MM.1S (cell line): ENCODE data around the gene EGFL7.

Source experiments
- DNase-seq: peaks from one replicate; pipeline ENCODE4 v3.0.0-alpha.2; 2015
- H2AFZ ChIP-seq: fragments of 300-600 bp; sonication (generic); 2 replicates; pipeline ENCODE4 v1.6.0; 2016; ENCODE audit warnings: antibody characterized with exemption, low read length
- H3F3A ChIP-seq: fragments of 300-600 bp; sonication (generic); 2 replicates; pipeline ENCODE4 v1.6.1; 2016; ENCODE audit warnings: mild to moderate bottlenecking, antibody characterized with exemption, low read length, moderate library complexity, mixed read lengths; ENCODE audit not compliant: insufficient read depth
- H3K27ac ChIP-seq: fragments of 300-600 bp; sonication (generic); 2 replicates; pipeline ENCODE4 v1.5.1; 2016; ENCODE audit warnings: mild to moderate bottlenecking, low read length
- H3K27me3 ChIP-seq: fragments of 300-600 bp; sonication (generic); replicated peaks from 2 replicates; pipeline ENCODE4 v1.6.0; 2016; ENCODE audit warnings: low read length; ENCODE audit not compliant: insufficient read depth
- H3K36me3 ChIP-seq: fragments of 300-600 bp; sonication (generic); replicated peaks from 2 replicates; pipeline ENCODE4 v1.6.1; 2016; ENCODE audit warnings: mild to moderate bottlenecking, low read length, mixed read lengths; ENCODE audit not compliant: insufficient read depth
- H3K4me1 ChIP-seq: fragments of 300-600 bp; sonication (generic); 2 replicates; pipeline ENCODE4 v1.6.1; 2016; ENCODE audit warnings: low read length, mixed read lengths
- H3K4me2 ChIP-seq: fragments of 300-600 bp; sonication (generic); 2 replicates; pipeline ENCODE4 v1.6.0; 2016; ENCODE audit warnings: low read depth, low read length
- H3K4me3 ChIP-seq: fragments of 300-600 bp; sonication (generic); 2 replicates; pipeline ENCODE4 v1.5.1; 2016; ENCODE audit warnings: low read length, mixed read lengths
- H3K79me2 ChIP-seq: fragments of 300-600 bp; sonication (generic); 2 replicates; pipeline ENCODE4 v1.6.1; 2016; ENCODE audit warnings: mixed run types, low read length, mixed read lengths
- H3K9ac ChIP-seq: fragments of 300-600 bp; sonication (generic); 2 replicates; pipeline ENCODE4 v1.6.1; 2016; ENCODE audit warnings: low read length, mixed read lengths
- H3K9me2 ChIP-seq: fragments of 300-600 bp; sonication (generic); replicated peaks from 2 replicates; pipeline ENCODE4 v1.6.1; 2016; ENCODE audit warnings: mild to moderate bottlenecking, low read length, mixed read lengths; ENCODE audit not compliant: insufficient read depth
- H3K9me3 ChIP-seq: fragments of 300-600 bp; sonication (generic); replicated peaks from 2 replicates; pipeline ENCODE4 v1.6.1; 2016; ENCODE audit warnings: mild to moderate bottlenecking, low read length, mixed read lengths; ENCODE audit not compliant: insufficient read depth
- H4K20me1 ChIP-seq: fragments of 300-600 bp; sonication (generic); 2 replicates; pipeline ENCODE4 v1.6.1; 2016; ENCODE audit warnings: mild to moderate bottlenecking, low read length, moderate library complexity, mixed read lengths; ENCODE audit not compliant: insufficient read depth
- EZH2 ChIP-seq: fragments of 300-600 bp; sonication (generic); optimal IDR thresholded peaks from 2 replicates; pipeline ENCODE3; 2017; ENCODE audit warnings: low read depth, mild to moderate bottlenecking, antibody characterized with exemption, low read length, mixed read lengths
- EZH2phosphoT487 ChIP-seq: fragments of 300-600 bp; sonication (generic); IDR thresholded peaks from 2 replicates; pipeline ENCODE4 v1.6.1; 2018; ENCODE audit warnings: antibody characterized with exemption, low read length
- TF ChIP-seq, protein P1 (sequence below): fragments of 300-600 bp; sonication (generic); IDR thresholded peaks from 2 replicates; pipeline ENCODE4 v1.5.1; 2016; ENCODE audit warnings: antibody characterized with exemption, low read length, mixed read lengths

Gene EGFL7

DNA sequence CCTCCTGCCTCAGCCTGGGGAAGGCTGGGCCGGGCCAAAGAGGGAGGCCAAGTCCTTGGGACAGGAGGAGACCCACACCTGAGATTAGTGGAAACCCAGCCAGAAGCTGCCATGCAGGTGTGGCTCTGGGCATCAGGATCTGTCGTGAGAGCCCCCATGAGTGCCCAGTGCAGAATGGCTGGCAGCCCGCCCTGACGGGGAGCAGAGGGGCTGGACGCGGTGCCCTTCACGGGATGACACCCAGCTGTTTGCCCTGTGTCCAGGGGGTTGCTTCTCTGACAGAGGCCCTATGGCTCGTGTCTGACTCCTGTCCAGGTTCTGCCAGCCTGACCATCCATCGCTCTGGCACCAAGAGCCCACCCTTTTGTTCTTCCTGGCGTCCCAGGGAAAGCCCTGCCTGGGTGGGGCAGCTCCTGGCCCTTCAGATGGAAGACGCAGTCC is 58.2 kb downstream of the EGFL7 start:
- H3K27ac ChIP-seq: no peak overlapping the region
- H4K20me1 ChIP-seq: peaks cover 33% of the 10 kb centered on the region
- TF ChIP-seq EZH2phosphoT487: no peak
- no peak for TF ChIP-seq EZH2
- TF ChIP-seq, protein P1, sequence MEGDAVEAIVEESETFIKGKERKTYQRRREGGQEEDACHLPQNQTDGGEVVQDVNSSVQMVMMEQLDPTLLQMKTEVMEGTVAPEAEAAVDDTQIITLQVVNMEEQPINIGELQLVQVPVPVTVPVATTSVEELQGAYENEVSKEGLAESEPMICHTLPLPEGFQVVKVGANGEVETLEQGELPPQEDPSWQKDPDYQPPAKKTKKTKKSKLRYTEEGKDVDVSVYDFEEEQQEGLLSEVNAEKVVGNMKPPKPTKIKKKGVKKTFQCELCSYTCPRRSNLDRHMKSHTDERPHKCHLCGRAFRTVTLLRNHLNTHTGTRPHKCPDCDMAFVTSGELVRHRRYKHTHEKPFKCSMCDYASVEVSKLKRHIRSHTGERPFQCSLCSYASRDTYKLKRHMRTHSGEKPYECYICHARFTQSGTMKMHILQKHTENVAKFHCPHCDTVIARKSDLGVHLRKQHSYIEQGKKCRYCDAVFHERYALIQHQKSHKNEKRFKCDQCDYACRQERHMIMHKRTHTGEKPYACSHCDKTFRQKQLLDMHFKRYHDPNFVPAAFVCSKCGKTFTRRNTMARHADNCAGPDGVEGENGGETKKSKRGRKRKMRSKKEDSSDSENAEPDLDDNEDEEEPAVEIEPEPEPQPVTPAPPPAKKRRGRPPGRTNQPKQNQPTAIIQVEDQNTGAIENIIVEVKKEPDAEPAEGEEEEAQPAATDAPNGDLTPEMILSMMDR: no peak
- H3K27me3 ChIP-seq: peaks cover 26% of the 10 kb centered on the region
- peaks cover 7% of the 10 kb centered on the region for H3K79me2 ChIP-seq
- peaks cover 2% of the 10 kb centered on the region for H3K36me3 ChIP-seq
- H2AFZ ChIP-seq: no peak overlapping the region
- no peak overlapping the region for H3K4me2 ChIP-seq
- H3K4me1 ChIP-seq: peaks cover 3% of the 10 kb centered on the region; the same call in 1 of the 2 replicates
- DNase-seq: no peak
- no peaks in the 10 kb centered on the region for H3K9me2 ChIP-seq
- H3K4me3 ChIP-seq: no peak overlapping the region
- H3K9ac ChIP-seq: no peak overlapping the region
- peaks cover 26% of the 10 kb centered on the region for H3F3A ChIP-seq
- no peaks in the 10 kb centered on the region for H3K9me3 ChIP-seq

DNA sequence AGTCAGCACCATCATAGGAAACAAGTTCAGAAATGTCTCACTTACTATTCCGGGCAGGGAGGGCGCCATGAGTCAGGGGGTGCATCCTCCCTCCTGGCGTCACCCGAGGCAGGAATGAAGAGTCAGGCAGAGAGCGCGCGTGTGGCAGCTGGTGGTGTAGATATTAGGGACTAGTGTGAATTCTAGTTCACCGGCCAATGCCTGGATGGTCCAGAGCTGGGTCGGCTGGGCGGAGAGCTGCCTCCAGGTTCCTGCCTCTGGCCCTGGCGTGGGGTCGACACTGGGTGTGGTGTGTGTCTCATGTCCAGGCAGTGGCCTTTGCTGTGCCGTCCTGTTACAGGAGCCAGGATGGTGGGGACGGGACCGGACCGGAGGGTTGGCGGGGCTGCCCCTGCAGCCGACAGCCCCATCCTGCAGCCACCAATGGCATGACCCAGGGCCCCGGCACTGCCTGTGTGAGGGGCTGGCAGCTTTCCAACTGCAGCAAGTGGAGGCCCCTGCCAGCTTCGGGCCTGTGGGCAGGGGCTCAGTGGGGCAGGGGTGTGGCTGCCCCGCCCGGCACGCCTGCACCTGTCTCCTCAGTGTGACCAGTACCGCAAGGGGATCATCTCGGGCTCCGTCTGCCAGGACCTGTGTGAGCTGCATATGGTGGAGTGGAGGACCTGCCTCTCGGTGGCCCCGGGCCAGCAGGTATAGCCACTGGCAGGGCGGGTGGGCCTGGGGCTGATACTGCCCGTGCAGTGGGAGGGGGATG is 58.8 kb downstream of the EGFL7 start:
- TF ChIP-seq EZH2phosphoT487: no peak
- TF ChIP-seq, protein P1: no peak
- TF ChIP-seq EZH2: no peak
- peaks cover 31% of the 10 kb centered on the region for H3F3A ChIP-seq
- H3K9me2 ChIP-seq: no peaks in the 10 kb centered on the region
- H3K36me3 ChIP-seq: peaks cover 8% of the 10 kb centered on the region
- H3K9me3 ChIP-seq: no peaks in the 10 kb centered on the region
- no peak overlapping the region for H2AFZ ChIP-seq
- no peak overlapping the region for H3K27ac ChIP-seq
- no peak for DNase-seq
- no peak overlapping the region for H3K4me3 ChIP-seq
- peaks cover 20% of the 10 kb centered on the region for H3K27me3 ChIP-seq
- H3K79me2 ChIP-seq: peaks cover 13% of the 10 kb centered on the region
- no peak overlapping the region for H3K9ac ChIP-seq
- H3K4me2 ChIP-seq: no peak overlapping the region
- peaks cover 39% of the 10 kb centered on the region for H4K20me1 ChIP-seq
- peaks cover 8% of the 10 kb centered on the region for H3K4me1 ChIP-seq
